ENCODE measurements around the gene OPA3.

- TF ChIP-seq CTCF (conservative IDR thresholded peaks at IDR 0.05; ENCODE audit: low read length) (no peak), EZH2phosphoT487 (IDR thresholded peaks at IDR 0.05; ENCODE audit: borderline replicate concordance, low read depth, low read length) (no peak)
Observed at GRCh38 chr19:45590300-45591003, 5.8 kb upstream of the OPA3 start.
